HuH-7.5 (cell line): ENCODE measurements around the gene ADAMTS20.
"Not testable (repeated sequence)": the region's sequence is repeated elsewhere in the genome, so short reads cannot be mapped to it uniquely, and the experiment has no call there.

ENCODE experiments used
- DNase-seq: peaks from one replicate; pipeline ENCODE4 v3.0.0; 2011; ENCODE audit warnings: low spot score

ADAMTS20 gene, protein sequence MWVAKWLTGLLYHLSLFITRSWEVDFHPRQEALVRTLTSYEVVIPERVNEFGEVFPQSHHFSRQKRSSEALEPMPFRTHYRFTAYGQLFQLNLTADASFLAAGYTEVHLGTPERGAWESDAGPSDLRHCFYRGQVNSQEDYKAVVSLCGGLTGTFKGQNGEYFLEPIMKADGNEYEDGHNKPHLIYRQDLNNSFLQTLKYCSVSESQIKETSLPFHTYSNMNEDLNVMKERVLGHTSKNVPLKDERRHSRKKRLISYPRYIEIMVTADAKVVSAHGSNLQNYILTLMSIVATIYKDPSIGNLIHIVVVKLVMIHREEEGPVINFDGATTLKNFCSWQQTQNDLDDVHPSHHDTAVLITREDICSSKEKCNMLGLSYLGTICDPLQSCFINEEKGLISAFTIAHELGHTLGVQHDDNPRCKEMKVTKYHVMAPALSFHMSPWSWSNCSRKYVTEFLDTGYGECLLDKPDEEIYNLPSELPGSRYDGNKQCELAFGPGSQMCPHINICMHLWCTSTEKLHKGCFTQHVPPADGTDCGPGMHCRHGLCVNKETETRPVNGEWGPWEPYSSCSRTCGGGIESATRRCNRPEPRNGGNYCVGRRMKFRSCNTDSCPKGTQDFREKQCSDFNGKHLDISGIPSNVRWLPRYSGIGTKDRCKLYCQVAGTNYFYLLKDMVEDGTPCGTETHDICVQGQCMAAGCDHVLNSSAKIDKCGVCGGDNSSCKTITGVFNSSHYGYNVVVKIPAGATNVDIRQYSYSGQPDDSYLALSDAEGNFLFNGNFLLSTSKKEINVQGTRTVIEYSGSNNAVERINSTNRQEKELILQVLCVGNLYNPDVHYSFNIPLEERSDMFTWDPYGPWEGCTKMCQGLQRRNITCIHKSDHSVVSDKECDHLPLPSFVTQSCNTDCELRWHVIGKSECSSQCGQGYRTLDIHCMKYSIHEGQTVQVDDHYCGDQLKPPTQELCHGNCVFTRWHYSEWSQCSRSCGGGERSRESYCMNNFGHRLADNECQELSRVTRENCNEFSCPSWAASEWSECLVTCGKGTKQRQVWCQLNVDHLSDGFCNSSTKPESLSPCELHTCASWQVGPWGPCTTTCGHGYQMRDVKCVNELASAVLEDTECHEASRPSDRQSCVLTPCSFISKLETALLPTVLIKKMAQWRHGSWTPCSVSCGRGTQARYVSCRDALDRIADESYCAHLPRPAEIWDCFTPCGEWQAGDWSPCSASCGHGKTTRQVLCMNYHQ (N-terminal part only)

GRCh38 chr12:43551971-43552559 is at the start of gene ADAMTS20:
TSS of gene ADAMTS20 (minus strand) at chr12:43552203. CDS start at chr12:43551921, 282 bp downstream.
- DNase-seq: no peak

DNA sequence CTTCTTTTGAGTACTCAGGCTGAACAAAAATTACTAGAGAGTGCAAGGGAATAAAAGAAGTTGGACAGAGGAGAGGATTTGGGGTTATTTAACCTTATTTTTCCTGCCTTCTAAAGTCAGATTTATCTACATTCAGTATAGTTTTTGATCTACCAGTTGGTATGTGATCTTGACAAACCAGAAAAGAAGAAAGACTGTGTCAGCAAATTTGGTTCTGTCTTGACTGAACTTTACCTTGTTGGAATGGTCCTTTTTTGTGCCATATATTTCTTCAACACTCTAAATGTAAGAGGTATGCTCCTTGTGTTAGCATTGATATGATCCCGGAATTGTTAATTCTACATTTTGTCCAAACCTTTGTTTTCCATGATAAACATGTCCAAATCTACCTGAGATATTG is 47.7 kb upstream of the ADAMTS20 start:
- DNase-seq: no peak

GRCh38 chr12:43599066-43599465 is 47.1 kb upstream of the ADAMTS20 start:
- DNase-seq: no peak

DNA sequence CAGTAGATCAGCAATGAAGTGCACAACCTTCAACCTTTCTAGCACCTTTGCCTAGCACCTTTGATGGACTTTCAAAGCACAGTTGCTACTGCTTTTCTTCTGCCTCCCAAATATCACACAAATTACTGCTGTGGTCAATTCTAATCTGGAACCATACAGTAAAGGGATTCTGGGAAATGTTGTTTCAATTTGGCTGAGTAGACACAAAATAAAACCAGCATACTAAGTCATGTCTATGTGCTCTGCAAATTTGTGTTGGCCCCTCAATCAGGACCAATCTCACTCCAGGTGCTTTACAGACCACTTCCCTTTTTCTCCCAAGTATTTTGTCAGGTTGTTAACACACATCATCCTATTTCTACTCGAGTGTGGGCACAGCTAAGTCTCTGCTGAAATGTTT is 38.3 kb upstream of the ADAMTS20 start:
- DNase-seq: no peak

- no peak for DNase-seq
These were observed 34.7 kb upstream of the ADAMTS20 start for GRCh38 chr12:43586646-43587245.

DNA sequence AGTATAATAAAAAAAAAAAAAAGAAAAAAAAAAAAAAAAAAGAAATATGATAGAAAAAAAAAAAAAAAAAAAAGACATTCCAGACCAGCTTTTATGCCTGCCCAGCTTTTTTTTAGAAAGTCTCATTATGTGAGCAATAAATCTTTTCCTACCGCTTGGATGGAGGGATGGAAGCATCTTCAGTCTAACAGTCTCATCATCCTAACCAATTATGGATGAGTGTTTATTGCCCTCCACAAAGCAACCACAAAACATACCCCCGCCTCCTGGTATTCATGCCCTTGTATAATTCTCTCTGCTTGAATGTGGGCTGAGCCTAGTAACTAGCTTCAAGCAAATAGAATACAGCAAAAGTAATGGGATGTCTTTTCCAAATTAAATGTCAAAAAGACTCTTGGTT is 33.7 kb upstream of the ADAMTS20 start:
- DNase-seq: no peak

- DNase-seq: no peak
These were observed 28.6 kb upstream of the ADAMTS20 start for GRCh38 chr12:43580601-43581000.

DNA sequence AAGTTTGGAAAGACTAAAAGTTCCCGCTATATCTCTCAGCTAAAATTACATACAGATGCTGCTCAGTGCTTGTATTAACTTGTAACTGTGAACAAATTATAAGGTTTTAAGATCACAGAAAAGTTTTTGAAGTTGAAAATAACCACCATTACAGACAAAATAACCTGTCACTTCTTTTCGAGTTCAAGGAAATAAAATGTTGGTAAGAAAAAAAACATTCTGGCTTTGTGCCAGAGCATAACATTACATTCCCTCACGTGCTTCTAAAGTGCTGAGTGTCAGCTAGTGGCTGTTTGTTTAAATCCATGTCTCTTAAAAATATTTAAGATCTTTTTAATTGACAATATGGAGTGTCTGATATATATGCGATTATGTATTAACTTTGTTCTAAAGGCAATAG is 27.2 kb upstream of the ADAMTS20 start:
- DNase-seq: no peak

DNA sequence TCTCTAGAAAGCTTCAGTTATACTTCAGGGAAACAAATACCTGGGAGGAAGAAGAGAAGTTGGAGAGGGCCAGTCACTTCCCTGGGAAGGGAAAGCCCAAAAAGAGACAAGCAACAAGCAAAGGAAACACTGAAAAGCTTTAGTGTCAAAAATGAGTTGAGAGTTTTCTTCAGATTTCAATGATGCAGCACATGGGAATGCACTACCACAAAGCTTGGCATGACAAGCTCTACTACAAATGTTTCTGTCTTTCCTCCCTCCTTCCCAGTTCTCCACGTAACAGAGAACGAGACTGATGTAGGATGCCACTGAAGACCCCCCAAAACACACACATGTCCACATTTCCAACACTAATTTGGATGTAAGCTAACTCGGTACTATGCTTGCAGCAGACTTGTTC is 26.8 kb upstream of the ADAMTS20 start:
- DNase-seq: no peak

- DNase-seq: no peak
These were observed 25.4 kb upstream of the ADAMTS20 start for GRCh38 chr12:43577381-43577780.

DNA sequence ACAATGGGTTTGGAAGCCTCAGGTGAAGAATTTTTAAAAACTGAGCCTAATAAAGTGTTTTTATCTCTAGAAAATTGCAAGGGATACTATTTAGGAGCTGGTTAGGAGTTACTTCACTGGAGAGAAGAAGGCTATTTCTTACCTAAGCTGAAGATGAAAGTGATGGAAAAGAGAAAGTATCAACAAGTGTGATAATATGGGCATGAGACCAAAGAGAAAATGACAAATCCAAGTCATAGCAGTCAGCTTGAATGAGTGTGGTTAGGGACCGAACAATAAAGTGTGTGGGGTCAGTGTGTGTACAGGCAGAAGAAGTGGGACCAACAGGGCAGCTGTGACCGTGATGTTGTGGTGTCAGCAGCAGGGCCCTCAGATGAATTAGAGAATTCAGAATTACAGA is 24.2 kb upstream of the ADAMTS20 start:
- no peak for DNase-seq

DNA sequence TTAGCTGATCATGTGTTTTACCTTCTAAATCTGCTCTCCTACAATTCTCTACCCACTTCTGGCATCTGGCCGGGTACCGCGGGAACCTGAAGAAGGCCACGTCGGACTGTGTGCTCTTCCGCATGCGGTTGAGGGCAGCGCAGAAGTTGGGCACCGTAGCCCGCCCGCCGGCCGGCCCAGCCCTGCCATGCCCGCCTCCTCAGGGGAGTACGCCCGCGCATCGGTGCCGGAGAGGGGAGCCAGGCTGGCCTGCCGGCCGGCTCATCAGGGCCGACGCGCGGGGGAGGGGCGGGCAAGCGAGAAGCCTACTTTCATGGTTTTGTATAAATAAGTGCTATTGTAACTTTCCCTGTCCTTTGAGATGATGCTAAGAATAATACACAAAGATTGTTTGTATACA is 19.9 kb upstream of the ADAMTS20 start:
- no peak for DNase-seq

GRCh38 chr12:43556057-43556456 is 4.1 kb upstream of the ADAMTS20 start:
- DNase-seq: no peak

GRCh38 chr12:43551279-43551970 is 578 bp downstream of the ADAMTS20 start:
- no peak for DNase-seq

DNA sequence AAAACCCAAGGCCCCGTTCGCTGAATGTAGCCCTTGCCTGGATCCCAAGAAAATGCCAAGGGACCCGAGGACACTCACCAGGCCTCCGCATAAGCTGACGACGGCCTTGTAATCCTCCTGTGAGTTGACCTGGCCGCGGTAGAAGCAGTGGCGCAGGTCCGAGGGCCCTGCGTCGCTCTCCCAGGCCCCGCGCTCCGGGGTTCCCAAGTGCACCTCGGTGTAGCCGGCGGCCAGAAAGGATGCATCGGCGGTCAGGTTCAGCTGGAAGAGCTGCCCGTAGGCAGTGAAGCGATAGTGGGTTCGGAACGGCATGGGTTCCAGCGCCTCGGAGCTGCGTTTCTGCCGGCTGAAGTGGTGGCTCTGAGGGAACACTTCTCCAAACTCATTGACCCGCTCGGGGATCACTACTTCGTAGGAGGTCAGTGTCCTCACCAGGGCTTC is 1.2 kb downstream of the ADAMTS20 start:
- no peak for DNase-seq

GRCh38 chr12:43544703-43545102 is 7.3 kb downstream of the ADAMTS20 start:
- no peak for DNase-seq

GRCh38 chr12:43540470-43540869 is 11.5 kb downstream of the ADAMTS20 start:
- no peak for DNase-seq

DNA sequence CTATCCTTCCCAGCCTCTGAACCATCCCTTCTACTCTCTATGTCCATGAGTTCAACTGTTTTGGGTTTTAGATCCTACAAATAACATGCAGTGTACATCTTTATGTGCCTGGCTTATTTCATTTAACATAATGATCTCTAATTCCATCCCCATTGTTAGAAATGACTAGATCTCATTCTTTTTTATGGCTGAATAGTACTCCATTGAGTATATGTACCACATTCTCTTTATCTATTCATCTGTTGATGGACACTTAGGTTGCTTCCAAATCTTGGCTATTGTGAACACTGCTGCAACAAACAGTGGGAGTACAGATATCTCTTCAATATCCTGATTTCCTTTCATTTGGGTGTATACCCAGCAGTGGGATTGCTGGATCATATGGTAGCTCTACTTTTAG is 14.3 kb downstream of the ADAMTS20 start:
- not testable (repeated sequence) for DNase-seq

DNA sequence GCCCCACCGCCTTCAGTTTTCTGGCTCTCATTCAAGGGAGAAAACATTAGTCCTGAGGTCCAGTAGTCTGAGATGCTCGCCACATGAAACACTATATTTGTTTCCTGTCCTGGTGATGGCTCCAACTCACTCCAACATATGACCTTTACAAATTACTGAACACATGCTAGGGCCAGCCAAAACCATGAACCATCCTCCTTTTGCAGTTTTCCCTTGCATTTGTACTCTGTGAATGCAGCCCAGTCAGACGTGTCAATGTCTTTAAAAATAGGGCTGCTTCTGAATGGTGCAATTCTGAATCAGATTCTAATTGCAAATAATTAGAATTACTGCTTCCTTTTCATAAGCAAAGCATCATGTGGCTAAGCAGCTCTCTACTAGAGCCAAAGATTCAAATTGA is 36.0 kb downstream of the ADAMTS20 start:
- DNase-seq: no peak

DNA sequence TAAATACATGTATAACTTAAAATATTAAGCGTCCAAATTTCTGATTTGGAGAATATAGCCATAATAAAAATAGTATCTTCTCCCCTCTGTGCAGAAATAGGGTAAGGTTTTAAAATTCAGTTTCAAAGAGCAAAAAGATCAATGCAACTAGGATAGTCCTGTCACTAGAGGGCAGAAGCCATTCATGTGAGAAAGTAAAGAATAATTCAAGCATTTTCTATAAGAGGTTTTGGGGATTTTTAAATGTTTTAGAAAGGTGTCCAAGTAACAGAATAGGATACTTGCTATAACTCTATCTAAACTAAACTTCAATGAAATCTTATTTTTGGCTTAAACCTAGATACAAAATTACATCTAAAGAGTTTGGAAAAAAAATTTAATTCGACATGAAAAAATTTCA is 50.3 kb downstream of the ADAMTS20 start:
- DNase-seq: peak; percentile 18

DNA sequence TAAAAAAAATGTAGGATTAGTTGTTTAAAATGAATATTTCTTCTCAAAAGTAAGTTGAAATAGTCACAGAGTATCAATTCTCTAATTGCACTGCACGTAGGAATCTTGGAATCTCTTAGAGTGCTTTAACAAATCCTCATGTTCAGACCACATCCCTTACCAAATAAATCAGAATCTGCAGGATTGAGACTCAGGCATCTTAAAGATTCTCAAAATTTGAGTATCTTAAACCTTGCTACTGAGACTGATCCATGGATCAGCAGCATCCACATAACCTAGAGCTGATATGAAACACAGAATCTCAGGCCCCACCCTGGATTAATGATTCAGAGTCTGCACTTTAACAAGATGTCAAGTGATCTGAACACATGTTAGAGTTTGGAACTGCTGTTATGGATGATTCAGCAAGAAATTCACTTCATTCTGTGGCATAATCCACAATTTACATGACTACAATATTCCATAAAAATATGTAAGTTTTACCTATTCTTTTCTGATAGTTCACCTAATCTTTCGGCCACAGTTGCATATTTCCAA is 58.7 kb downstream of the ADAMTS20 start:
- DNase-seq: no peak
